ENCODE measurements around the gene ABCD4. TPM values are rescaled to one million over a fixed set of nuclear protein-coding genes. Genes with fewer than 3 reads are reported as not detected.

The ABCD4 gene
- polyA plus RNA-seq, 2 of the 4 experiments (the other 2 are of a cell fraction), result 13.9 to 35.8 TPM

- DNase-seq (ENCODE audit: low read depth in 1 of 2, low spot score in 1 of 2) (no peak), FAIRE-seq (no peak), ATAC-seq (peak in 1 of 2 experiments; percentile 20; a peak in 2 of 6 replicates)
- ChIA-PET POLR2A (no interaction called here), CTCF (interaction anchor here (0.9 to 5.2 kb wide), 9 partner anchors 11 to 160 kb away, joined by 3 to 58 read pairs (median 4); partner anchors contain the start of gene ABCD4)
- H3K4me3 ChIP-seq, result no peak overlapping the region
- TF ChIP-seq RFX5 (IDR thresholded peaks at IDR 0.05), result no peak
- TF ChIP-seq KDM1A (IDR thresholded peaks at IDR 0.05; ENCODE audit: low read depth), result no peak
- TF ChIP-seq BHLHE40 (IDR thresholded peaks at IDR 0.05; ENCODE audit: low read depth, low read length), result no peak
- TF ChIP-seq SMC3 (IDR thresholded peaks at IDR 0.05), result no peak
- no peak for TF ChIP-seq RCOR1 (IDR thresholded peaks at IDR 0.05; ENCODE audit: low read depth, low read length)
- TF ChIP-seq PBX3 (IDR thresholded peaks at IDR 0.05), result no peak
- no peak for TF ChIP-seq HMGXB4 (CRISPR knock-in tag; IDR thresholded peaks at IDR 0.05; ENCODE audit: borderline replicate concordance)
- TF ChIP-seq EHF (CRISPR knock-in tag; IDR thresholded peaks at IDR 0.05), result no peak
- no peak for TF ChIP-seq RAD21 (conservative IDR thresholded peaks at IDR 0.05 in 1 of 2, IDR thresholded peaks at IDR 0.05 in 1 of 2)
- TF ChIP-seq CTCF (IDR thresholded peaks at IDR 0.05), result no peak
- TF ChIP-seq HOXB13 (CRISPR knock-in tag; IDR thresholded peaks at IDR 0.05; ENCODE audit: low read depth), result no peak
- TF ChIP-seq PHF8 (IDR thresholded peaks at IDR 0.05; ENCODE audit: borderline replicate concordance, low read depth), result no peak
- TF ChIP-seq HES2 (IDR thresholded peaks at IDR 0.05), result no peak
- no peak for TF ChIP-seq MYC (IDR thresholded peaks at IDR 0.05; ENCODE audit: borderline replicate concordance, low read length)
- TF ChIP-seq CBX8 (IDR thresholded peaks at IDR 0.05), result no peak
- no peak for TF ChIP-seq POLR2AphosphoS2 (conservative IDR thresholded peaks at IDR 0.05; ENCODE audit: low read length)
- no peaks in the 10 kb centered on the region for H3K9me3 ChIP-seq
- no peak overlapping the region for H3K27ac ChIP-seq
- no peak overlapping the region for H3K4me2 ChIP-seq
- no peaks in the 10 kb centered on the region for H3K4me1 ChIP-seq
- 42% methylated on average over 10 of the region's 10 CpGs for WGBS (ENCODE audit: missing lambda C conversion rate)
Measured at GRCh38 chr14:74326369-74327152, 23.8 kb upstream of the ABCD4 start.

- no peak overlapping the region for H3K4me2 ChIP-seq
- no peak for DNase-seq (ENCODE audit: low read depth in 1 of 2, low spot score in 1 of 2)
- FAIRE-seq, result no peak
- CTCF ChIA-PET, result interaction anchor here (0.6 to 5.2 kb wide), 13 partner anchors 10 to 168 kb away, joined by 3 to 58 read pairs (median 4); partner anchors contain the start of genes ABCD4, ISCA2, NPC2 and SYNDIG1L
- no peaks in the 10 kb centered on the region for H3K4me1 ChIP-seq
- POLR2A ChIA-PET, result no interaction called here
- no peak overlapping the region for H3K4me3 ChIP-seq
- H3K27ac ChIP-seq, result no peak overlapping the region
- H3K9me3 ChIP-seq, result no peaks in the 10 kb centered on the region
- no peak for ATAC-seq
- no peak for TF ChIP-seq PBX3 (IDR thresholded peaks at IDR 0.05)
- 50% methylated on average over 3 of the region's 3 CpGs for WGBS (ENCODE audit: missing lambda C conversion rate)
Measured at GRCh38 chr14:74325446-74325845, 22.7 kb upstream of the ABCD4 start.
